ENCODE measurements around the gene PINK1.

Gene PINK1

DNA sequence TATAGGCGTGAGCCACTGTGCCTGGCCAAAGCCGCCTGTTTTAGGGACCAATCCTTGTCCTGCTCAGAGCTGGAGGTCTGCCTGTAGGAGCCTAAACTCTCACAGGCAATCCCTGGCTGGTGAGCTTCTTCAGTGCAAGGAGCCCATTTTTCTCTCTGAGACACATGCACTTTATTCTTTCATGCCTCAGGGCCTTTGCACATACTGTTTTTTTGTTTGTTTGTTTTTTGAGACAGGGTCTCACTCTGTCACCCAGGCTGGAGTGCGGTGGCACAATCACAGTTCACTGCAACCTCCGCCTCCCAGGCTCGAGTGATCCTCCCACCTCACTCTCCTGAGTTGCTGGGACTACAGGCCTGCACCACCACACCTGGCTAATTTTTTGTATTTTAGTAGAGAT is 21.6 kb upstream of the PINK1 start:
- DNase-seq, result no peak

DNA sequence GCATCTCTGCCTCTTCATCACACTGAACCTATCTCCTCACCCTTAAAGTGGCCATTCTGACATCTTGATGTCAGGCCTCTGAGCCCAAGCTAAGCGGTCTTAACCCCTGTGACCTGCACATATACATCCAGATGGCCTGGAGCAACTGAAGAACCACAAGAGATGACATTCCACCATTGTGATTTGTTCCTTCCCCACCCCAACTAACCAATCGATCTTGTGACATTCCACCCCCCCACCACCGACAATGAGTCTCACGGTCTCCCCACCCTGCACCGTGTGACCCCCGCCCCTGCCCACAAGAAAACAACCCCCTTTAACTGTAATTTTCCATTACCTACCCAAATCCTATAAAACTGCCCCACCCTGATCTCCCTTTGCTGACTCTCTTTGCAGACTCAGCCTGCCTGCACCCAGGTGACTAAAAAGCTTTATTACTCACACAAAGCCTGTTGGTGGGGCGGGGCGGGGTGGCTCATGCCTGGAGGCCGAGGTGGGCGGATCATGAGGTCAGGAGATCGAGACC is 21.0 kb upstream of the PINK1 start:
- DNase-seq, result no peak

DNA sequence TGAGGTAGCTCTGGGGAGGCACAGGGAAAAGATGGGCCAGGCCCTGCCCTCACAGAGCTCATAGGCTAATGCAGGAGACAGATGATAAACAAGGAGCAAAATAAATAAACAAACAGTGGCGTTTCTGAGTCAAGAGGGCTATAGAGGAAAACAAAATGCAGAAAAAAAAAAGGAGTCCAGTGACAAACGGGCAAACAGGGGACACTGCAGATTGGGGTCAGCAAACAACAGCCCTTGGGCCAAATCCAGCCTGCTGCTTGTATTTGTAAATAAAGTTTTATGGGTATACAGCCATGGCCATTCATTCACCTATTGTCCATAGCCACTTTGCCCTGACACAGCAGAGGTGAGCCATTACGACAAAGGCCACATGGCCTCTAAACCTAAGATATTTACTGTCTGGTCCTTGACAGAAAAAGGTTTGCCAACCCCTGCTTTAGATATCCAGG is 19.1 kb upstream of the PINK1 start:
- DNase-seq, result no peak

DNA sequence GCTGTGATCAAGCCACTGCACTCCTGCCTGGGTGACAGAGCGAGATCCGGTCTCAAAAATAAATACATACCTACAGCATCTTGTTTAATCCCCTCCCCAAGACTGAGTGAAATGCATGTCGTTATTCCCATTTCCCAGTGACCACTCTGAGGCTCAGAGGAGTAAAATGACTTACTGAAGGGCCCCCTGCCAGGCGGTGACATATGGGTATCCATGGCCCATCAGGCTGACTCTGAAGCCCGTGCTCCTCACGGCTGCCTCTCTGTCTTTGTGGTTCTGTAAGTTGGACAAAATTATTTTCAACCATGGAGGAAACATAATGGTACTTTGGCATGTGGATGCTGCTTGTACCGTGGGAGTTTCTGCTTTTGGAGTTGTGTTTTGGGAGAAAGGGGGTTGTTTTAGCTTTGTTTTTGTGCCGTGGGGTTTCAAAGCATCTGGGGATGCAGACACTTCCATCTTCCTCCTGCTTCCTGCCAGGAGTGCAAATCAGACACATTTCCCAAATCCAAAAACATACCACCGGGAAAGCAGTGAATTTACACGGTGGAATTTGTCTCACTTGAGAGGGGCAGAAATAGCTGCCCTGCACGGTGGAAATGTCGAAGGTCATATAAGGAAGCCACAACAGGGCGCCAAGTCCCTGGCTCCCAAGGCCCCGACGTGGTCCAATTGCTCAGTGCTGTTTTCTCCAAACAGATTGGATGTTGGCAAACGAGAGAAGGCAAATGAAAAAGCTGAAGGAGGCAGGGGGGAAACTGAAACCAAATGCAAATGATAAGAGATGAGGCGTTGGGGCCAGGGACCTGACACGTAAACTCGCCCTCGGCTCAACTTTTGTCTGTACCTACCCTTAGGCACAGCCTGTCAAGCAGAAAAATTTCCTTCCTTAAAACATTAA is 17.1 kb upstream of the PINK1 start:
- DNase-seq, result no peak

DNA sequence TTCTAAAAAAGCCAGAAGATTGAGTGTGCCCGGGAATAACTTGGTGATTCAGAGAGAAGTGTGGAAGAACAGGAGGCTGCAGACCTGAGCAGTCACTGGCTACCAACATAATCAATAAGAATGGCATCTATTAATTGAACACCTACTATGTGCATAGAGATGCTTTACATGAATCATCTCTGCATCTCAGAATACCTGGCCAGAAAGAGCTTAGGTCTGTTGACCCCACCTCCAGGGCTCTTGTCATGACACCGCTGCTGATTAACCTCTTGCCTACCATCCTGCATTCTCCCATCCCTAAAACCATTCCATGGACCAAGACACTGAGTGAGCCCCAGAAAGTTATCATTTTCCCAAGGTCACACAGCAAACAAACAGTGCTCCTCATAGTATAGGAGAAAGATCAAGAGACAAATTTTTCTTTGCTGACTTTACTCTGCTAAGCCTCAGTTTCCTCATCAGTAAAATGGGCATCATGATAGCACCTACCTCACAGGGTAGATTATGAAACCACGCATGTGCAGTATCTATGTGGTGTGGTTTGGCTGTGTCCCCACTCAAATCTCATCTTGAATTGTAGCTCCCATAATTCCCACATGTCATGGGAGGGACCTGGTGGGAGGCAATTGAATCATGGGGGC is 16.3 kb upstream of the PINK1 start:
- no peak for DNase-seq

- no peak for DNase-seq
Measured at GRCh38 chr1:20618550-20618949, 14.7 kb upstream of the PINK1 start.

- no peak for DNase-seq
Measured at GRCh38 chr1:20619999-20620398, 13.3 kb upstream of the PINK1 start.

DNA sequence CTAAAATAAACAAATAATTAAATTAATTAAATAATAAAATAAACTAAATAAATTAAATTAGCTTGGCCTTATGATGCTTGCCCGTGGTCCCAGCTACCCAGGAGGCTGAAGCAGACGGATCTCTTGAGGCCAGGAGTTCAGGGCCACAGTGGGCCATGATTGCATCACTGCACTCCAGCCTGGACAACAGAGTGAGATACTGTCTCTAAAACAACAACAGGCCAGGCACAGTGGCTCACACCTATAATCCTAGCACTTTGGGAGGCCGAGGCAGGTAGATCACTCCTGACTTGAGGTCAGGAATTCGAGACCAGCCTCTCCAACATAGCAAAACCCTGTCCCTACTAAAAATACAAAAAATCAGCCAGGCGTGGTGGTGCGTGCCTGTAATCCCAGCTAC is 12.2 kb upstream of the PINK1 start:
- no peak for DNase-seq

DNA sequence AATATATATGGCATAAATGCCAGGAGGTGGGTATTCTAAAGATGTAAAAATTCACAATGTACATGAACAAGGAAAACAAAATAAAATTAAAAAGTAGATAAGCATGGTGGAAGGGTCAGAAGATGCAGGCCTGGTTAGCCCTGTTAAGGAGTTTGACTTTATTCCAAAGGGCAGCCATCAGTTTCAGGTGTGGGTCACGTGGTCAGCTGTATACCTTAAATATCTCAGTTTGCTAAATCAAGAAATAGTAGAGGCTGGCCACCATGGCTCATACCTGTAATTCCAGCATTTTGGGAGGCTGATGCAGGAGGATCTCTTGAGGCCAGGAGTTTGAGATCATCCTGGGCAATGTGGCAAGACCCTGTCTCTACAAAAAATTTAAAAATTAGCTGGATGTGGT is 8.5 kb upstream of the PINK1 start:
- DNase-seq, result no peak

DNA sequence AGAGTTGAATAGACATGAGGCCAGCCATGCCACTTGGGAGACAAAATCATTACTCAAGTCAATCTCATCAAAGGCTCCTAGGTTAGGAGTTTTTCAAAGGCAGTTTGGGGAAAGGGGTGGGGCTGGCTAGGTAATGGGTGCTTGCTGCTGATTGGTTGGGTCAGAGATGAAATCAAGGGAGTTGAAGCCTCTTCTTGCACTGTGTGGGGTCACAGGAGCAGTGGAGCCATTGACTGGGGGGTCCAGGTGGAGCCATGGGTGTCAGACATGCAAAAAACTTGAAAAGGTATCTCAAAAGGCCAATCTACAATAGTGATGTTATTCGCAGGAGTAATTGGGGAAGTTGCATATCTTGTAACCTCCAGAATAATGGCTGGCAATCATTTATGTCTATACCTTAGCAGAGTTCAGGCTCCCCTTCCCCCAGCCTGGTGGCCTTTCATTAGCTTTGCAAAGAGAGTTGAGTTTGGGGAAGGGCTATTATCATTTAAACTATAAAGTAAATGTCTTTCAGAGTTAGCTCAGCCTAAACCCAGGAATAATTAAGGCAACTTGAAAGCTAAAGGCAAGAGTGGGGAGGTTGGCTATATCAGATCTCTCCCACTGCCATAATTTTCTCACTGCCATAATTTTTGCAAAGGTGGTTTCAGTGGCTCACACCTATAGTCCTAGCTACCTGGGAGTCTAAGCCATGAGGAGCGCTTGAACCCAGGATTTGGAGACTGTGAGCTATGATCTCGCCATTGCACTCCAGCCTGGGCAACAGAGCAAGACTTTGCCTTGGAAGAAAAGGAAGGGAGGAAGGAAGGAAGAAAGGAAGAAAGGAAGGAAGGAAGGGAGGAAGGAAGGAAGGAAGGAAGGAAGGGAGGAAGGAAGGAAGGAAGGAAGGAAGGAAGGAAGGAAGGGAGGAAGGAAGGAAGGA is 7.8 kb upstream of the PINK1 start:
- DNase-seq, result no peak

DNA sequence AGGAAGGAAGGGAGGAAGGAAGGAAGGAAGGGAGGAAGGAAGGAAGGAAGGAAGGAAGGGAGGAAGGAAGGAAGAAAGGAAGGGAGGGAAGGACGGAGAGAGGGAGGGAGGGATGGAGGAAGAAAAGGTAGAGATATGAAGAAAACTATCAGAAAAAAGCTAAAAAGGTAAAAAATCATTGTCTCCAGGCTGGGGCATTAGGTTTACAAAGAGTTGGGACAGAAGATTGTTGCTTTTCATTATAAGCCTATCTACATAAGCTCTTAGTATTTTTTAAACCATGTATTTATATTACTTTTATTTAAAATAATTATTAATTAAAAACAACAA is 7.2 kb upstream of the PINK1 start:
- DNase-seq, result no peak

DNA sequence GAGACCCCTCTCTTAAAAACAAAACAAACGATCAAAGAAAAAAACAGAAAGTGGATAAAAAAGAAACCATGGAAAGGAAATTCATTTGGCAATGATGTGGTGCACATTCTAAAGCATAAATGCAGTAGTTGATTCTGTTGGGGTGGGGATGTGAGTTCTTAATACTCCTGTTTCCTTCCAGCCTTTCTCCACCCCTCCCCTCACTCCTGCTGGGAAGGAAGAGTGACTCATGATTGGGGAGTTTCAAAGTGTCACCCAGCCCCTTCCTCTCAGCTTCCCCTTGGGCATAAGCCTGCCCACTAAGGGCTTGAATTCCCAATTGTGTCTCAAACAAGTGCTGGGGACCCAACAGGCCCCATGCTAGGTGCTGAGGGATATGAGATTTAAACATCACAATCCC is 6.7 kb upstream of the PINK1 start:
- DNase-seq, result no peak

- no peak for DNase-seq
Measured at GRCh38 chr1:20630729-20631128, 2.5 kb upstream of the PINK1 start.

DNA sequence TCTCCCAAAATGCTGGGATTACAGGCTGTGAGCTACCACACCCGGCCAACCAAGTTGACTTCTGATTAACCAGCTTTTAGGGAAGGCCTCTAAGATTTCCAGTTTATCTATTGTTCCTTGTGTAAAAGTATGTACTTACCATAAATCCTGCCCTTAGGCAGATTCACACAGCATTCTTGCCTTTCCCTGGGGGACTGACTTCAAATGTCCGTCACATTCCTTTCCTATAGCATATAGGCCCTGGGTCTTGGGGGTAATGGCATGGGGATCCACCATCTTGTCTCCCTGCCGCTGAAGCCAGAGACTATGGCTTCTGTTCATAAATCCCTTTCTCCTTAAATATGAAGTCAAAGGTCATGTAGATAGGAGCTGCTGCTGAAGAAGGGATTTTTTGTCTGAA is 872 bp upstream of the PINK1 start:
- DNase-seq, result no peak

GRCh38 chr1:20634065-20634593 is 871 bp downstream of the PINK1 start:
- no peak for DNase-seq

DNA sequence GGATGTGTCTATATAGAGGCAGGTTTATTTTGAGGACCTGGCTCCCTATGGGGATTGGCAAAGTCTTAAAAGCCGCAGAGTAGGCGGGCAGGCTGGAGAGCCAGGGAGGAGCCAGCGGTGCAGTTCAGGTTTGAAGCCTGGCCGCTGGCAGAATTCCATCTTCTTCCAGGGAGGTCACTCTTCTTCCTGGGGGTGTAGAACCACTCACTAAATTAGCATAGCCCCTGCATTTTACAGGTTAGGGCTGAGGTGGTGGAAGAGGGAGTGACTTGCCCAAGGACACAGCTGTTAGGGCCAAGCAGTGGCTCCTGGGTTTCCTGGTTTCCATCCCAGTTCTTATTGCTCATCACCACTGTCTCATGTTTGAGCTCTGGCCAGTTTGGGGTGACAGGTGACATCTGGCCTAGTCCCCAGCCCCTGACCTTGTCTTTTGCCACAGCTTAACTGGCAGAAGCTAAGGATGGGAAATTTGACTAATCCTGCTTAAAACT is 1.4 kb downstream of the PINK1 start:
- peak; percentile 2 for DNase-seq

DNA sequence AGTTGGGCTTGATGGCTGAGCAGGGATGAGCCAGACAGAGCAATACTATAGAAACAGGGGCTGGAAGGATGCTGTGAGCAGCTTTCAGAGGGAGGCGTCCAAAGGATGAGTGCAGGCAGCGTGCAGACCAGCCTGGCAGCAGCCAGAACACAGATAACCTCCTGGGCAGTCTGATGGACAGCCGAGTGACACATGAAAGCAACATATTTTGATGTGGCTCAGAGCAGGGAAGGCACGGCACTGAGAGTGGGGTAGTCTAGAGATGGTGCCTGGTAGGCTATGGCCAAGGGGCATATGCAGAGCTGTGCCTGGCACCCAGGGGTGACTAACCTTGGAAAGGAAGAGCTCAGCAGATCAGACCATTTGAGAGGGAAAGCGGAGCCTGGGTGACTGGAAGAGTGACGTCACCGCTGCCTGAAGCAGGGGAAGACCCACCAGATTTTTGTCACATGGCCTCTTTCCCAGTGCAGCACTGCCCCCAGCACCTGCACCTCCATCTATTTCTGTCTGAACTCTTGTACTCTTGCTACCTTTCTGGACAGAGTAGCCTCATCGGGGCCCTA is 3.6 kb downstream of the PINK1 start:
- DNase-seq, result no peak

DNA sequence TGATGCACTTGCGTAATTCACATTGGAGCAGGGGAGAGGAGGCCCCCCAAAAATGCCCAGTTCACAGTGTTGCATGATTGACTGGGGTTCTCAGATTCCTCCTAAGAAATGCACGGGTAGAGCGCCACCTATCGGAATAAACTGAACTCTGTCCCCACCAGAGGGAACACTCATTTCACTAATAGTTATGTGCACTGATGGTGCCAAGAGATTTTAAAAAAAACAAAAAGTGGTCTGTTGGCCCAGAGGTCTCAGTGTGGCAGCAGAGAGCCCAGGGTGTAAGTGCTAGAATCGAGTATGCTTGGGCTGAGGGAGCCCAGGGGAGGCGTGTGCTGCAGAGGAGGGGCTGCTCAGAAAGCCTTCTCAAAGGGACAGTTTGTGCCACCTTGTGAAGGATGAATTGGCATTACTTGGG is 6.9 kb downstream of the PINK1 start:
- DNase-seq, result peak; percentile 10

DNA sequence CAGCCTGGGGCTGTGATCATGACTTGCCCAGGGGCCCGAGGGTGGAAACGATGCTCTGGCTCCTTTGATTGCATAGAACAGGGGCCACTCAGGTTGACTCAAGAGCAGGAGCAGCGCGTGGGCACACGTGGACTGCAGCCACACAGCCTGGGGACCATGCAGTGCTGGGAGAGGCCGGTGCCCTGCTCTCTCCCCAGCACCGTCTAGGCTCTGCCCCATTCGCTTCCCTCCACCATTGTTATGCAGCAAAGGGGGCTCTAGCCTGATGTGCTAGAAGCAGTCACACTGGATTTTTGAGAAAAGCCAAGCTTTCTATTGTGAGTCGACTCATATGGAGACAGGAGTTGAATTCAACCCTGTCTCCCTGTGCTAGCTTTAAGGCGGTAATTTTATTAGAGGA is 8.7 kb downstream of the PINK1 start:
- DNase-seq, result no peak

DNA sequence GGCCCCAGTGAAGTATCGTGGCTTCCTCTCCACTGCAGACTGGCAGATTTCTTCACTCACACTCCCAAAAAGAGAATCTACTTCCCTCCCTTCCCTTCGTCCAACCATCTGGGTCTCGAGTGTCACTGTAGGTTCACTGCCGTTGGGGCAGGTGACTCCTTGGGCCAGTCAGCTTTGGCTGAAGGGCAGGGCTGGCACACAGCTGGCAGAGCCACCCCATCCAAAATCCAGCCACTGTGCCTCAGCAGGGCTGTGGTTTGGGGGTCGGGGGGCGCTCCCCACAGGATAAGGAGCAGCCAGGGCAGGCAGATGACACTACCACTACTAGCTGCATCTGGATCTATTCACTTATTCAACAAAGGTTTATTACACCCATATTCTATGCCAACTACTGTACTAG is 9.8 kb downstream of the PINK1 start:
- no peak for DNase-seq

DNA sequence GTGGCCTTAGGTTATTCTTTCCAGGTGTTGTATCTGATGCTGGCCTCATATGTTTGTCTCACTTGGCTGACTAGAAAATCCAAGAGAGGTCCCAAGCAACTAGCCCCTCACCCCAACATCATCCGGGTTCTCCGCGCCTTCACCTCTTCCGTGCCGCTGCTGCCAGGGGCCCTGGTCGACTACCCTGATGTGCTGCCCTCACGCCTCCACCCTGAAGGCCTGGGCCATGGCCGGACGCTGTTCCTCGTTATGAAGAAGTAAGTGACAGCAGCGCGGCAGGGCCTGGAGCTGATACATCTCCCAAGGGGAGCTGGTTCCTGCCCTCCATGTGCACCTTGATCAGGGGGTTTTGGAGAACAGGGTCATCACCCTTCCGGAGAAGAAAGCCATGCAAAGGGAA is 11.2 kb downstream of the PINK1 start:
- no peak for DNase-seq

DNA sequence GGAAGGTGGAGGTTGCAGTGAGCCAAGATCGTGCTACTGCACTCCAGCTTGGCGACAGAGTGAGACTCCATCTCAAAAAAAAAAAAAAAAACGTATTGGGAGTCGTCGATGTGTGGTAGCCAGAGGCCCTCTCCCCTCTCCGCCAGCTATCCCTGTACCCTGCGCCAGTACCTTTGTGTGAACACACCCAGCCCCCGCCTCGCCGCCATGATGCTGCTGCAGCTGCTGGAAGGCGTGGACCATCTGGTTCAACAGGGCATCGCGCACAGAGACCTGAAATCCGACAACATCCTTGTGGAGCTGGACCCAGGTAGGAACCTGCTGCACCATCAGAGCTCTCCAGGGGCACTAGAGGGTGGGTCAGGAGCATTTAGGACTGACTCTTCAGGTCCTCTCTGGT is 12.2 kb downstream of the PINK1 start:
- DNase-seq, result no peak

- no peak for DNase-seq
Measured at GRCh38 chr1:20648438-20648837, 15.2 kb downstream of the PINK1 start.

Measured in GF-D8 (cell line).